ENCODE data around the gene LMBR1.
"Not testable (repeated sequence)": the region's sequence is repeated elsewhere in the genome, so short reads cannot be mapped to it uniquely, and the experiment has no call there.

DNA sequence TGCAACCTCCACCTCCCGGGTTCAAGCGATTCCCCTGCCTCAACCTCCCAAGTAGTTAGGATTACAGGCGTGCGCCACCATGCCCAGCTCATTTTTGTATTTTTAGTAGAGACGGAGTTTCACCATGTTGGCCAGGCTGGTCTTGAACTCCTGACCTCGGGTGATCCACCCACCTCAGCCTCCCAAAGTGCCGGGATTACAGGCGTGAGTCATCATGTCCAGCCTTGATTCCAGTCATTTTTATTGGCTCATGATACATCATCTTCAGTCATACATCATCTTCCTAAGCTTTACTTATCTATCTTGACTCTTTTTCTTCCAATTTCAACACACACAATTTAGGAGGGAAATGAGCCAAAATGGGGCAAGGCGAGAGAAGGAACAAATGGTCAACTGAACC is 7.1 kb upstream of the LMBR1 start:
- not testable (repeated sequence) for TF ChIP-seq POLR2A (IDR thresholded peaks at IDR 0.05)
- TF ChIP-seq, protein P1, sequence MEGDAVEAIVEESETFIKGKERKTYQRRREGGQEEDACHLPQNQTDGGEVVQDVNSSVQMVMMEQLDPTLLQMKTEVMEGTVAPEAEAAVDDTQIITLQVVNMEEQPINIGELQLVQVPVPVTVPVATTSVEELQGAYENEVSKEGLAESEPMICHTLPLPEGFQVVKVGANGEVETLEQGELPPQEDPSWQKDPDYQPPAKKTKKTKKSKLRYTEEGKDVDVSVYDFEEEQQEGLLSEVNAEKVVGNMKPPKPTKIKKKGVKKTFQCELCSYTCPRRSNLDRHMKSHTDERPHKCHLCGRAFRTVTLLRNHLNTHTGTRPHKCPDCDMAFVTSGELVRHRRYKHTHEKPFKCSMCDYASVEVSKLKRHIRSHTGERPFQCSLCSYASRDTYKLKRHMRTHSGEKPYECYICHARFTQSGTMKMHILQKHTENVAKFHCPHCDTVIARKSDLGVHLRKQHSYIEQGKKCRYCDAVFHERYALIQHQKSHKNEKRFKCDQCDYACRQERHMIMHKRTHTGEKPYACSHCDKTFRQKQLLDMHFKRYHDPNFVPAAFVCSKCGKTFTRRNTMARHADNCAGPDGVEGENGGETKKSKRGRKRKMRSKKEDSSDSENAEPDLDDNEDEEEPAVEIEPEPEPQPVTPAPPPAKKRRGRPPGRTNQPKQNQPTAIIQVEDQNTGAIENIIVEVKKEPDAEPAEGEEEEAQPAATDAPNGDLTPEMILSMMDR (IDR thresholded peaks at IDR 0.05): not testable (repeated sequence)

All from testis (tissue), 2 donors.